ENCODE measurements around the gene ITPR1. TPM values are rescaled to one million over a fixed set of nuclear protein-coding genes. Genes with fewer than 3 reads are reported as not detected.

ITPR1 gene
- total and polyA plus RNA-seq, 2 donors: 57.3 to 240 TPM

DNA sequence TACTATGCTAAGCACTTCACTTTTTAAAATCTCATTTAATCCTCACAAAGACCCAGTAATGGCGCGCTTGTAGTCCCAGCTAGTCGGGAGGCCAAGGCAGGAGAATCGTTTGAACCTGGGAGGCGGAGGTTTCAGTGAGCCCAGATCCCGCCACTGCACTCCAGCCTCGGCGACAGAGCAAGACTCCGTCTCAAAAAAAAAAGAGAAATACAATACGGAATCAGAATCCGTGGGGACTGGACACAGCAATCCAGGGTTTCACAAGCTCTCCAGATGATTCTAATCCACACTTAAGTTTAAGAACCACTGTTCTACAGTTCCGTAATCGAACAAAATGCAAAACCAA lies 25.7 kb upstream of the ITPR1 start:
- Histone ChIP-seq H3K4me1 (ENCODE audit: insufficient read depth) (no peaks in the 10 kb centered on the region), H3K27ac (ENCODE audit: low read depth) (no peak overlapping the region), H3K36me3 (ENCODE audit: insufficient read depth) (no peaks in the 10 kb centered on the region), H3K4me3 (ENCODE audit: low read depth, low read length) (peak overlapping the region; percentile 93)
- DNase-seq (ENCODE audit: extremely low spot score): no peak
- 59% methylated on average over 13 of the region's 13 CpGs for WGBS

DNA sequence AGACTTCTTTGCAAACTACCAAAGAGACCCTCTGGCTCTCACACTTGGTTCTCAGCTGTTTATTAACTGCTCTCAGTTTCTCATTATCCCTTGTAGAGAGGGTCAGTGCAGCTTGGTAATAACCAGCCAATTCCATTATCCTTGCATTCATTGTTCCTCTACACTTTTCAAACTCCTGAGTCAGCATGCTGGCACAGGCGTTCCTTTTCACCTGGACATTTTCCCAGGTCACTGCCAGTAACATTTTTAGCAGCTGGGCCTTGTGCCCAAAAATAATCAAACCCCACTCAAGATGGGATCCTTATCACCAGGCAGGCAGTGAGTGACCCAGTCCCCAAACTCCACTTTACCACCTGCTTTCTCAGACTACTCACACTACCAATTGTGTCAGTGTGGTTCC lies 21.2 kb upstream of the ITPR1 start:
- no peak overlapping the region for H3K4me3 ChIP-seq (ENCODE audit: low read depth, low read length)
- no peak overlapping the region for H3K27ac ChIP-seq (ENCODE audit: low read depth)
- H3K4me1 ChIP-seq (ENCODE audit: insufficient read depth): no peaks in the 10 kb centered on the region
- no peak for DNase-seq (ENCODE audit: extremely low spot score)
- 42% methylated on average over 1 of the region's 1 CpG for WGBS
- H3K36me3 ChIP-seq (ENCODE audit: insufficient read depth): no peaks in the 10 kb centered on the region

DNA sequence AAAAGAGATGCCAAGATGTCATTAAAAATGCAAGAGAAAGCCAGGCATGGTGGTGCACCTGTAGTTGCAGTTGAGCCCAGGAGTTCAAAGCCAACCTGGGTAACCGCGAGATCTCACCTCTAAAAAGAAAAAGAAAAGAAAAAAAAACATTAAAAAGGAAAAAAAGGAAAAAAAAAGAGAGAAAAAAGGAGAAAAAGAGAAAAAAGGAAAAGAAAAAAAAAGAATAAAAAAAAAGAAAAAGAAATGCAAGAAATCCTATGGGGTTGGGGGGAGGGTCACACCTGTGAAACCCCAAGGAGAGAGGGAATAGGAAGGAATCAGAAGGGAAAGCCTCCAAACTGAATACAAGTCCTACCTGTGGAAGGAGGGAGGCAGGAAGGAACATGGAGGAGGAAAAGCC lies 20.8 kb upstream of the ITPR1 start:
- DNase-seq (ENCODE audit: extremely low spot score): no peak
- Histone ChIP-seq H3K4me3 (ENCODE audit: low read depth, low read length) (no peak overlapping the region), H3K27ac (ENCODE audit: low read depth) (no peak overlapping the region), H3K4me1 (ENCODE audit: insufficient read depth) (no peaks in the 10 kb centered on the region), H3K36me3 (ENCODE audit: insufficient read depth) (no peaks in the 10 kb centered on the region)
- WGBS: 86% methylated on average over 2 of the region's 2 CpGs

DNA sequence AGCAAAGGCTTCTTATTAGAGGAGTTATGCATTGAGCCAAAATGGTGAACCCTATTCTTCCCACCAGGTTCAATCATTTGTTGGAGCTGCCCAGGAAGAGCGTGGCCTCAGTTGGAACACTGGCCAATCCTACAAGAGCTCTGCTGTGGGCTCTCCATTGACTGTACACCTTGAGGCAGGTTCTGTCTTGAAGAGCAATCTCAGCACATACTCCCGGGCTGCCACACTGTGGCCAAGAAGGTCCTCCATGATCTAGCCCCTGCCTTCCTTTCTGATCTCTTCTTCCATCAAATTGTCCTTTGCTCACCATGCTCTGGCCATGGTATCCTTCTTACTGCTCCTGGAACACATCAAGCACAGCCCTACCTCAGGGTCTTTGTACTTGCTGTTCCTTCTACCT lies 20.4 kb upstream of the ITPR1 start:
- H3K4me1 ChIP-seq (ENCODE audit: insufficient read depth): no peaks in the 10 kb centered on the region
- 85% methylated on average over 2 of the region's 2 CpGs for WGBS
- no peak overlapping the region for H3K4me3 ChIP-seq (ENCODE audit: low read depth, low read length)
- no peak for DNase-seq (ENCODE audit: extremely low spot score)
- H3K27ac ChIP-seq (ENCODE audit: low read depth): no peak overlapping the region
- H3K36me3 ChIP-seq (ENCODE audit: insufficient read depth): no peaks in the 10 kb centered on the region

DNA sequence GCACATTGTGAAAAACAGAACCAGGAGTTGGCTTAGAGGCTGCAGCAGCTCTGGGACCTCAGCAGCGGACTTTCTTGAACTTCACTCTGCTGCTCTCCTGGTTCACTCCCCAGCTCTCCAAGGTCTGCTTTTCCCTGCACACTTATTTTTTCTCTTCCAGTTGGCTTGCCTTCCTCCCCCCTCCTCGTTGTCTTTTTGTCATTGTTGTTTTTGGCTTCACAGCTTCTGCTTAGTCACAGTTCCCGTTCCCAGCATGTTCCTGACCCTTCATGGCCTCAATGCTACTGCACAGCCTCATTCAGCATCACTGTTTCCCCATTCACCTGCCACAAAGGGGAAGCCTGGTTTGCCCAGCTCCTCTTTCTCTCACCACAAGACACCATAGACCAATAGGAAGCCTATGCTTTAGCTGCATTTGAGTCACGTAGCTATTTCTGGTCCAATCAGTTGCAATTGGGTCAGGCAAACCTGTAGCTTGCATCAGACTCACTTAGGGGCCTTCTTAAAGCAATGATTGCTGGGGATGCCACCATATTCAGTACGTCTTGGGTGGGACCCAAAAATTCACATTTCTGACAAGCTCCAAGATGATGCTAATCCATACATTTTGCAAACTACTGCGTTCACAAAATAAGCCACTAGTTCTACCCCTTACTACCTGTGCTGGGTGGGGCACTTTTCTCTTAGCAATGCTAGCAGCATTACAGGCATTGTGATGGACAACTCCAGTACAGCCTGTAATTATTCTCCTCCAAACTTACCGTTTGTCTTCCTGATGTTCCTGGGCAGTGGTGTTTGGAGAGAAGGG lies 18.3 kb upstream of the ITPR1 start:
- Histone ChIP-seq H3K4me3 (ENCODE audit: low read depth, low read length) (no peak overlapping the region), H3K27ac (ENCODE audit: low read depth) (no peak overlapping the region), H3K36me3 (ENCODE audit: insufficient read depth) (no peaks in the 10 kb centered on the region), H3K4me1 (ENCODE audit: insufficient read depth) (no peaks in the 10 kb centered on the region)
- no peak for DNase-seq (ENCODE audit: extremely low spot score)
- 56% methylated on average over 7 of the region's 7 CpGs for WGBS

DNA sequence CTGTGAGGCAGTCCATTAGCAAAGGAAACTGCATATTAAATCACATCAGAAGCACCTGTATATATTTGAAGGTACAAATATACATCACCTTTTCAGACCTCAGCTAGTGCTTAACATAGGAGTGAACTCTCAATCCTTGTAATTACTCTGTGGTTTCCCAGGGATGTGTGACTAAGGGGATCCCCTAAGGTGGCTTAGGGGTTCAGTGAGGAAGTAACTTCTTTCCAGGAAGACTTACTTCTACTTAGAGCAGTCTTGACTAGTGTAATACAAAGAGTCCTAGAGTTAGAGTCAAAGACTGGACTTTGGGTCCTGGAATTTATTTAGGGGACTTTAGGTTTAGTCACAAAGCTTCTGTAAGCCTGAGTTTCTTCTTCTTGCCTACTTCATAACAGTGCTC lies 17.3 kb upstream of the ITPR1 start:
- no peak overlapping the region for H3K27ac ChIP-seq (ENCODE audit: low read depth)
- no peak for DNase-seq (ENCODE audit: extremely low spot score)

DNA sequence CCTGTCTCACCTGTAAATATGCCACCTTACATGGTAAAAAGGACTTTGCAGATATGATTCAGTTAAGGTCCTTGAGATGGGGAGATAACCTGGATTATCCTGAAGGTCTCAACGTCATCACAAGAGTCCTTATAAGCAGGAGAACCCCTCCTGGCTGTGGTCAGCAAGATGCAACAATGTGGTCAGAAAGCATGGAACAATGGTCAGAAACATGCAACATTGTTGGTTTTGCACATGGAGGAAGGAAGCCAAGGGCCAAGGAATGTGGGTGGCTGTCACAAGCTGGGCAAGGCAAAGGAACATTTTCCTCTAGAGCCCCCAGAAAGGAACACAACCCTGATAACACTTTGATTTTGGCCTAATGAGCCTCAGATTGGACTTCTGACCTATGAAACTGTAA lies 16.7 kb upstream of the ITPR1 start:
- no peak overlapping the region for H3K27ac ChIP-seq (ENCODE audit: low read depth)
- 55% methylated on average over 1 of the region's 1 CpG for WGBS

More for the DNA sequence above, 17.3 kb upstream of the ITPR1 start:
- Histone ChIP-seq H3K4me3 (ENCODE audit: low read depth, low read length) (no peak overlapping the region), H3K36me3 (ENCODE audit: insufficient read depth) (no peaks in the 10 kb centered on the region), H3K4me1 (ENCODE audit: insufficient read depth) (no peaks in the 10 kb centered on the region)

DNA sequence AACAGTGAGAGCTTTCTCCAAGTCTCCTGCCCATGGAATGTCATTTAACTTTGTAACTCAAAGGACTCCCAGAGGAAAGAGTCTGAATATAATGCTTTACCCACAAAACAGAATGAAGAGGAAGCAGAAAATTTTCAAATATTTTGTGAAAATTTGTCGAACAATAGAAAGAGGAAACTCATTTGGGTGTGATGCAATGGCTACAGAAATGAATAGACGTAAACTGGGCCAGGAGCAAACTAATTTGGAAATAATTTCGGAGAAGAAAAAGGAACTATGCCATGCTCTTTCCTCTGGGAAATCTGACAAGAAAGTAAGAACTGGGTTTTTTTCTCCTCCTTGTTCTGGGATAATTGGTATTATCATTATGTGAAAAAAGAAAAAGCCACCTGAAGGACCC lies 14.9 kb upstream of the ITPR1 start:
- Histone ChIP-seq H3K4me3 (ENCODE audit: low read depth, low read length) (no peak overlapping the region), H3K4me1 (ENCODE audit: insufficient read depth) (no peaks in the 10 kb centered on the region), H3K36me3 (ENCODE audit: insufficient read depth) (no peaks in the 10 kb centered on the region), H3K27ac (ENCODE audit: low read depth) (no peak overlapping the region)
- no peak for DNase-seq (ENCODE audit: extremely low spot score)
- 86% methylated on average over 3 of the region's 3 CpGs for WGBS

More for the DNA sequence above, 16.7 kb upstream of the ITPR1 start:
- Histone ChIP-seq H3K4me3 (ENCODE audit: low read depth, low read length) (no peak overlapping the region), H3K36me3 (ENCODE audit: insufficient read depth) (no peaks in the 10 kb centered on the region), H3K4me1 (ENCODE audit: insufficient read depth) (no peaks in the 10 kb centered on the region)
- DNase-seq (ENCODE audit: extremely low spot score): no peak

DNA sequence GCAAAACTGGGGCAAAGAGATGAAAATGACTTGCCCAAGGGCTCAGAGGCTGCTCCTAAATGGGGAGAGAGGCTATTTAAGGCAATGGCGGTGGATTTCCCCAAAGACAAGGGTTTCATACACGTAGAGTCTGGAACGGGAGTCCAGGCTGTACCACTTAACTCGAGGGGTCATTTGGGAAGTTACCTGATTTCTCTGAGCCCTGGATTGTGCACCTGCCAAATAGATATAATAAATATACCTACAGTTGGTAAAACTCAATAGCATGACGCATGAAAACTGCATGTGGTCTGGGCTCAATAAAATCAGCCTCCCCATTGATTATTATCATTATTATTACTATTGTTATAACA lies 1.3 kb upstream of the ITPR1 start:
- H3K4me1 ChIP-seq (ENCODE audit: insufficient read depth): no peaks in the 10 kb centered on the region
- no peak for DNase-seq (ENCODE audit: extremely low spot score)
- no peaks in the 10 kb centered on the region for H3K36me3 ChIP-seq (ENCODE audit: insufficient read depth)
- WGBS: 46% methylated on average over 5 of the region's 5 CpGs
- H3K27ac ChIP-seq (ENCODE audit: low read depth): no peak overlapping the region
- peak overlapping the region; percentile 67 for H3K4me3 ChIP-seq (ENCODE audit: low read depth, low read length)

DNA sequence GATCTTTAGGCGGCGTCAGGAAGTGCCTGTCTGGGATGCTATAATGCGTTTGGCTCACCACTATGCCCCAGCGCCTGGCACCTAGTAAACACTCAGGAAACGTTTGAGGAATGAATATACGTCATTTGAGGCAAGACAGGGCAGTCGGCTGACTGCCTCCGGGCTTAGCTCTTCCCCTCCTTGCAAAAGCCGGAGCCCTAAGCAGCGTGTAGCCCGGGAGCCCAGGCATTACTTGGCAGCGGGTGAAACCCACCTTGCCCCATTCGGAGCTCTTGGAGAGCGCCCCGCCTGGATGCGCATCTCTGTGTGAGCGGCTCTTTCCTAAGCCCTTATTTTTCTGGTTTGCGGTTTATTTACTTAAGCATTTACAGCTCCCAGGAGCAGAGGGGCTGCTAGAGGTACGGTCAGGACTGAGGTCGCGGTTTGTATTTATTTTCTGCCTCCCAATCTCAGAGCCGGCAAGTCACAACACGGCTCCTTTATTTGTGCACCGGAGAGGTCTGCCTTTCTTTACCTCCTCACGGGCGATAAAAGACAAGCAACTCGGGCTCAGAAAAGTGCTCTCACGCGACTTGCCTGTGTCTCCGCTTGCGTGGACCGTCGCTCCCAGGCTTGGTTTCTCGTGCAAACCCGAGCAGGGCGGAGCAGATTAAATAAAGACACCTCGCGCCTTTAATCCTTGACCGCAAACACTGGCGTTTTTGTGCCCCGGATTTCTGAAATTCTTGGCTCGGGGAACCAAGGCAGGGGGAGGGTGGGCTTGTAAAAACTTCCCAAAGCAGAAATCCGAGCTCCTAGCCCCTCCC lies 737 bp upstream of the ITPR1 start:
- peak overlapping the region; percentile 84 for H3K27ac ChIP-seq (ENCODE audit: low read depth)
- under 1% methylated on average over 43 of the region's 43 CpGs for WGBS
- no peak for DNase-seq (ENCODE audit: extremely low spot score)

DNA sequence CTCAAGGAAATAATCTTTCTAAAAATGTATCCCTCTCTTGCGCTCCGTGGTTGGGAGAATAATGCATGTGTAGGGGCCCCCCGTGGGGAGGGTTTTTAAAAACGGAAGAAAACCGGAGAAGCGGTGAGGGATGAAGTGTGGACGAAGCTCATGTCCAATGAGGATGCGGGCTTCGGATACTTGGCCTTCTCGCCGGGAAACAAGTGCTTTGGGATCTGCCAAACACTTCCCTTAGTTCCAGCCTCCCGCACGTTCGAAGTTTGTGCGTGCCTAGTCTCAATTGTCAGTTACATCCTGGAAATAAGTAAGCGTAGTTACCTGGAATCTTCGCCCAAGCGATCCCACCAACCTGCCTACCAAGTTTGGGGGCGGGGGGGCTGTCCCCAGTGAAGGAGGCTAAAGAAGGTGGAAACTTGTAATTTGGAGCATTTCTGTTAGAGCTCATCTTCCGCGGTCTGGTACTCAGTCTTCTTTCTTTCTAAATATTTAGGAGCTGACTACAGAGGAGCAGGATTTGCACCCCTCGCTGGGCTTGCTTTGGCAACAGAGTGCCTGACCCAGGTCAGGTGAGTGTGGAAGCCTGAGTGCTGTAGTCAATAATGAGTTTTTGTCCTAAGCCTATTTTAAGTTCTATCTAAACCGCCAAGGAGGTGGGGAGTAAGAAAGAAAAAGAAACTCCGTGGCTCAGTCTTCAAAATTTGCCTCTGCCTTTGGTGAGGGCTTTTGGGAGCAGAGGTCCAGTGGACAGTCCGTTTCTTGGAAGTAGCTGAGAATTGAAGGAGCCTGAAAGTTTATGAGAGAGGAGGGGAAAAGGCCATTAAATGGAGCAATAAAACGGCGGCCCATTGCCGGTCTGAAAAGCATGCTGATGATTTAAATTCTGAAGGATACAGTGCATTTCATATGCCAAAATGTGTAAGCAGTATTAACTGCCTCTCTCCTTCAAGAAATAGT lies 1.1 kb downstream of the ITPR1 start:
- Histone ChIP-seq H3K36me3 (ENCODE audit: insufficient read depth) (no peaks in the 10 kb centered on the region), H3K4me1 (ENCODE audit: insufficient read depth) (no peaks in the 10 kb centered on the region), H3K27ac (ENCODE audit: low read depth) (no peak overlapping the region), H3K4me3 (ENCODE audit: low read depth, low read length) (peak overlapping the region; percentile 67)
- no peak for DNase-seq (ENCODE audit: extremely low spot score)
- WGBS: 2% methylated on average over 28 of the region's 28 CpGs

More for the DNA sequence above, 737 bp upstream of the ITPR1 start:
- peak overlapping the region; percentile 67 for H3K4me3 ChIP-seq (ENCODE audit: low read depth, low read length)
- H3K4me1 ChIP-seq (ENCODE audit: insufficient read depth): no peaks in the 10 kb centered on the region
- H3K36me3 ChIP-seq (ENCODE audit: insufficient read depth): no peaks in the 10 kb centered on the region

DNA sequence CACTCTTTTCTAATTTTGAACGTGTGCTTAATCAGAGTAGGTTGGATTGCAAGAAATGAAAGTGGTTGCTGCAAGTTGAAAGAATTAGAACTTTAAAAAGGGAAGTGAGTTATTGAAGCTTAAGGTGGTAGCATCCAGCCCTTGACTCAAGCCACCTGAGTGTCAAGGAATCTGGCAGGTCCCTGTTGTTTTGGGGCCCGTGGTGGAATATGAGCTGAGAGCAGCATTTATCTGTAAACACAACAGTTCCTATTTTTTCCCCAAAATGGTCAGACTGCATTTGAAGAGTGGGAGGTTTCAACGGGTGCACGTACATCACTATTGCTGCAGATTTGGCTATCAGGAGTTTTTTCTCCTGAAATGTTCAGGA lies 1.7 kb downstream of the ITPR1 start:
- no peak for DNase-seq (ENCODE audit: extremely low spot score)
- H3K27ac ChIP-seq (ENCODE audit: low read depth): no peak overlapping the region
- no peaks in the 10 kb centered on the region for H3K36me3 ChIP-seq (ENCODE audit: insufficient read depth)
- H3K4me1 ChIP-seq (ENCODE audit: insufficient read depth): no peaks in the 10 kb centered on the region
- H3K4me3 ChIP-seq (ENCODE audit: low read depth, low read length): peak overlapping the region; percentile 67
- WGBS: 11% methylated on average over 4 of the region's 4 CpGs

DNA sequence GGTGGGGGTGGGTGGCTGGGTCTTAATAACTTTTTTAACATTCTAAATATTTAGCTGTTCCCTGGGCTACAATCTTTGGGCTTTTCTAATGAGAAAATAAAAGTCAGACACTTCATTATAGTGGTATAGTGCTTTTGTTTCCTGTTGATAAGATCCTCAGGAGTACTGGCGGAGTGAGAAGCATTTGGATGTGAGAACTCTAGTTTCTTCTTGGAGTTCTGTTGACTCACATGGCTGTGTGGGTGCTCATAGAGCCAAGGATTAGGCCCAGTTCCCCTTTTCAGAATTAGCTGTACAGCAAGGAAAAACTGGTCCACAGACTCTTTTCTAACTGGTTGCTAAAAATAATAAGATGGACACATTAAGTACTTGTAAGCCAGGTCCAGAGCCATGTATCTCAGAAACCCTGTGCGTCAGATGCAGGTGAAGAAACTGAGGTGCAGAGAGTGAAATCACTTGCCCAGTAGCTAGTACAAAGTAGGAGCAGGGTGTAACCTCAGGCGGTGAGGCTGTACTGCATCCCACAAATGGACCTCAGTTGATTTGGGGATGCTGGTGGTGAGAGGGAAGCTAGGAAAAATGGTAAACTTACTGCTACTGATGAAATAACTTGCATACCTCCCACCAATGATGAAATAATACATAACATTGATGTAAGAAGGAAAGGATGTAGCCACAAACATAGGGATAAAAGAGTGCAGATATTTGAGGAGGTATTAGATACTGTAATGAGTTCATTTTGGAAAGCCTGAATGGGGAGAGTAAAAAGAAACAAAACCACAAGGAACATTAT lies 2.3 kb downstream of the ITPR1 start:
- H3K36me3 ChIP-seq (ENCODE audit: insufficient read depth): no peaks in the 10 kb centered on the region
- no peak for DNase-seq (ENCODE audit: extremely low spot score)
- 43% methylated on average over 3 of the region's 3 CpGs for WGBS
- H3K4me1 ChIP-seq (ENCODE audit: insufficient read depth): no peaks in the 10 kb centered on the region
- no peak overlapping the region for H3K4me3 ChIP-seq (ENCODE audit: low read depth, low read length)
- no peak overlapping the region for H3K27ac ChIP-seq (ENCODE audit: low read depth)
